MM.1S (cell line): ENCODE measurements around the gene POFUT2.

Experiments
- DNase-seq: peaks from one replicate; pipeline ENCODE4 v3.0.0-alpha.2; 2015
- H2AFZ ChIP-seq: fragments of 300-600 bp; sonication (generic); 2 replicates; pipeline ENCODE4 v1.6.0; 2016; ENCODE audit warnings: antibody characterized with exemption, low read length
- H3F3A ChIP-seq: fragments of 300-600 bp; sonication (generic); 2 replicates; pipeline ENCODE4 v1.6.1; 2016; ENCODE audit warnings: mild to moderate bottlenecking, antibody characterized with exemption, low read length, moderate library complexity, mixed read lengths; ENCODE audit not compliant: insufficient read depth
- H3K27ac ChIP-seq: fragments of 300-600 bp; sonication (generic); 2 replicates; pipeline ENCODE4 v1.5.1; 2016; ENCODE audit warnings: mild to moderate bottlenecking, low read length
- H3K27me3 ChIP-seq: fragments of 300-600 bp; sonication (generic); replicated peaks from 2 replicates; pipeline ENCODE4 v1.6.0; 2016; ENCODE audit warnings: low read length; ENCODE audit not compliant: insufficient read depth
- H3K36me3 ChIP-seq: fragments of 300-600 bp; sonication (generic); replicated peaks from 2 replicates; pipeline ENCODE4 v1.6.1; 2016; ENCODE audit warnings: mild to moderate bottlenecking, low read length, mixed read lengths; ENCODE audit not compliant: insufficient read depth
- H3K4me1 ChIP-seq: fragments of 300-600 bp; sonication (generic); 2 replicates; pipeline ENCODE4 v1.6.1; 2016; ENCODE audit warnings: low read length, mixed read lengths
- H3K4me2 ChIP-seq: fragments of 300-600 bp; sonication (generic); 2 replicates; pipeline ENCODE4 v1.6.0; 2016; ENCODE audit warnings: low read depth, low read length
- H3K4me3 ChIP-seq: fragments of 300-600 bp; sonication (generic); 2 replicates; pipeline ENCODE4 v1.5.1; 2016; ENCODE audit warnings: low read length, mixed read lengths
- H3K79me2 ChIP-seq: fragments of 300-600 bp; sonication (generic); 2 replicates; pipeline ENCODE4 v1.6.1; 2016; ENCODE audit warnings: mixed run types, low read length, mixed read lengths
- H3K9ac ChIP-seq: fragments of 300-600 bp; sonication (generic); 2 replicates; pipeline ENCODE4 v1.6.1; 2016; ENCODE audit warnings: low read length, mixed read lengths
- H3K9me2 ChIP-seq: fragments of 300-600 bp; sonication (generic); replicated peaks from 2 replicates; pipeline ENCODE4 v1.6.1; 2016; ENCODE audit warnings: mild to moderate bottlenecking, low read length, mixed read lengths; ENCODE audit not compliant: insufficient read depth
- H3K9me3 ChIP-seq: fragments of 300-600 bp; sonication (generic); replicated peaks from 2 replicates; pipeline ENCODE4 v1.6.1; 2016; ENCODE audit warnings: mild to moderate bottlenecking, low read length, mixed read lengths; ENCODE audit not compliant: insufficient read depth
- H4K20me1 ChIP-seq: fragments of 300-600 bp; sonication (generic); 2 replicates; pipeline ENCODE4 v1.6.1; 2016; ENCODE audit warnings: mild to moderate bottlenecking, low read length, moderate library complexity, mixed read lengths; ENCODE audit not compliant: insufficient read depth
- EZH2 ChIP-seq: fragments of 300-600 bp; sonication (generic); optimal IDR thresholded peaks from 2 replicates; pipeline ENCODE3; 2017; ENCODE audit warnings: low read depth, mild to moderate bottlenecking, antibody characterized with exemption, low read length, mixed read lengths
- EZH2phosphoT487 ChIP-seq: fragments of 300-600 bp; sonication (generic); IDR thresholded peaks from 2 replicates; pipeline ENCODE4 v1.6.1; 2018; ENCODE audit warnings: antibody characterized with exemption, low read length
- TF ChIP-seq, protein P1 (sequence below): fragments of 300-600 bp; sonication (generic); IDR thresholded peaks from 2 replicates; pipeline ENCODE4 v1.5.1; 2016; ENCODE audit warnings: antibody characterized with exemption, low read length, mixed read lengths

Gene POFUT2

DNA sequence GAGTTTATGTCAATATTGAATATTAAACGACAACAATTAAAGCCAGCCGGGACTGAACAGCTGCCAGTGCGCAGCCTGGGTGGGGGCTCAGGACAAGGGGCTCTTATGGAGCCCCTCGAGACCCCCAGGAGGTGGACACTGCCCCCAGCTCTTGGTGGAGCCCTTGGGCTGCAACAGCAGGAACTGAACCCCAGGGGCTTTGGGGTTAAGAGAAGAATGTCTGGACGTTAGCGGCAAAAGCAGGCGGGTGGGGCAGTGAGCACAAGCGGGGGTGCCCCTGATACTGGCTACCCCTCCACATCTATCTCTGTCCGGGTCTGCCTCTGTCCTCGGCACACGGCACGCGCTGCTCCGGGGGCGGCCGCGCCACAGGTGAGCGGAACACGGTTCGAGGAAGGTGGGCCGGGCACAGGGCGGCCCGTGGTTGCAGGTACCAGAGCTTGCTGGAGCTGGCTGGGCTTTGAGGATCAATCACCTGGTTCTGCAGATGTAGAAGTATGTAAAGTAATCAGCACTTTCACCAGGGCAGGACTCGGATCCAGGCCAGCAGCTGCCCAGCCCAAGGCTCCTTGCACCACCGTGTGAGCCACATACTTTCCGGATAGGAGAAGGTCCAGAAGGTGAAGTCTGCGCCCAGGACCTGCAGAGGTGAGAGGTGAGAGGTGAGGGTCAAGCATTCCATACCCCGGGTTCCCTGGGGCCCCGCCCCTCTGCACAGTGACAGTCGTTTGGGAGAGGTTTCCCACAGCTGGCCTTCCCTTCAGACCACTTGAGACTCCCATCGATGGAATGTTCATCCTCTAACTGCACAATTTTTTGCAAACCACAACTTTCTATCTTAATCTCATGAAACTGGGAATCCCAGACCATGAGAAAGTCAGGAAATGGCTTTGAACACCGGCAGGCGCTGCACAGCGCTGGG, 12.4 kb upstream of the POFUT2 start:
- no peaks in the 10 kb centered on the region for H3K9me3 ChIP-seq
- no peak overlapping the region for H2AFZ ChIP-seq
- peaks cover 100% of the 10 kb centered on the region for H3K27me3 ChIP-seq
- no peak overlapping the region for H3K27ac ChIP-seq
- H3K4me2 ChIP-seq = no peak overlapping the region
- no peak for DNase-seq
- H3K9ac ChIP-seq = no peak overlapping the region
- H4K20me1 ChIP-seq = no peaks in the 10 kb centered on the region
- H3K79me2 ChIP-seq = no peaks in the 10 kb centered on the region
- H3F3A ChIP-seq = no peaks in the 10 kb centered on the region
- H3K4me3 ChIP-seq = no peak overlapping the region
- TF ChIP-seq EZH2 = no peak
- no peak; the same call in 1 of the 2 replicates for TF ChIP-seq EZH2phosphoT487
- TF ChIP-seq, protein P1, sequence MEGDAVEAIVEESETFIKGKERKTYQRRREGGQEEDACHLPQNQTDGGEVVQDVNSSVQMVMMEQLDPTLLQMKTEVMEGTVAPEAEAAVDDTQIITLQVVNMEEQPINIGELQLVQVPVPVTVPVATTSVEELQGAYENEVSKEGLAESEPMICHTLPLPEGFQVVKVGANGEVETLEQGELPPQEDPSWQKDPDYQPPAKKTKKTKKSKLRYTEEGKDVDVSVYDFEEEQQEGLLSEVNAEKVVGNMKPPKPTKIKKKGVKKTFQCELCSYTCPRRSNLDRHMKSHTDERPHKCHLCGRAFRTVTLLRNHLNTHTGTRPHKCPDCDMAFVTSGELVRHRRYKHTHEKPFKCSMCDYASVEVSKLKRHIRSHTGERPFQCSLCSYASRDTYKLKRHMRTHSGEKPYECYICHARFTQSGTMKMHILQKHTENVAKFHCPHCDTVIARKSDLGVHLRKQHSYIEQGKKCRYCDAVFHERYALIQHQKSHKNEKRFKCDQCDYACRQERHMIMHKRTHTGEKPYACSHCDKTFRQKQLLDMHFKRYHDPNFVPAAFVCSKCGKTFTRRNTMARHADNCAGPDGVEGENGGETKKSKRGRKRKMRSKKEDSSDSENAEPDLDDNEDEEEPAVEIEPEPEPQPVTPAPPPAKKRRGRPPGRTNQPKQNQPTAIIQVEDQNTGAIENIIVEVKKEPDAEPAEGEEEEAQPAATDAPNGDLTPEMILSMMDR = no peak
- H3K4me1 ChIP-seq = 0 out of 2 replicates have a peak, but pooled peaks cover 5% of the 10 kb centered on the region
- H3K36me3 ChIP-seq = no peaks in the 10 kb centered on the region
- H3K9me2 ChIP-seq = no peaks in the 10 kb centered on the region

DNA sequence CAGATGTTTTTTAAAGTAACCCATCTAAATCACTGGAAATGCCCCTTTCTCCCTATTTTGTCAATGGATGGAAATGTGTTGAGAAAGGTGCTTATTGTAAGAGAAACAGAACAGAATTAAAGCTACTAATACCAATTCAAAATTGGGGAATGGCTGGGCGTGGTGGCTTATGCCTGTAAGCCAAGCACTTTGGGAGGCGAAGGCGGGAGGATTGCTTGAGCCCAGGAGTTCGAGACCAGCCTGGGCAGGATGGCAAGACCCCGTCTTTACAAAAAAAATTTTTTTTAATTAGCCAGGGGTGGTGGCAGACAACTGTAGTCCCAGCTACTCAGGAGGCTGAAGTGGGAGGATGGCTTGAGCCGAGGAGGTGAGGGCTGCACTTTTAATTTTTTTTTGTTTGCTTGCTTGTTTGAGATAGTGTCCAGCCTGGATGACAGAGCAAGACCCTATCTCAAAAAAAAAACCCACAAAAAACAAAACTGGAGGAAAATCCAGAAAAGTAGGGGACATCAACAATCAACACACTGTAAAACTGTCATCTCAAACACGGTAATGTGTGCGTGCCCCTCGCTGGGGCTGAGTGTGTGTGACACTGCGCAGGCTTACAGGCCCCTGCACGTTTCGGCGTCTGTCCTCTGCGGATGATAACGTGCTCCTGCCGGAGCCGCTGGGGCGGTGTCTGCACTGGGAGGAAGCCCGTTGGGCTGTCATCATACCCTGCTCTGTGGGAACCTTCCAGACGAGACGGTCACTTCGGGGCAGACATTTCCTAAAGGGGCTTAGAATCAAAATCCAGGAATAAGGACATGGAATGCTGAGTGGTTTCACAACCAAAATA, 11.6 kb upstream of the POFUT2 start:
- DNase-seq = no peak
- no peaks in the 10 kb centered on the region for H3K79me2 ChIP-seq
- H4K20me1 ChIP-seq = no peaks in the 10 kb centered on the region
- no peak overlapping the region for H3K4me3 ChIP-seq
- H3F3A ChIP-seq = no peaks in the 10 kb centered on the region
- H3K9me3 ChIP-seq = no peaks in the 10 kb centered on the region
- 0 out of 2 replicates have a peak, but pooled peaks cover 5% of the 10 kb centered on the region for H3K4me1 ChIP-seq
- TF ChIP-seq, protein P1 = no peak
- no peak for TF ChIP-seq EZH2phosphoT487
- no peak for TF ChIP-seq EZH2
- no peak overlapping the region for H3K4me2 ChIP-seq
- H2AFZ ChIP-seq = no peak overlapping the region
- H3K27me3 ChIP-seq = peaks cover 100% of the 10 kb centered on the region
- no peak overlapping the region for H3K27ac ChIP-seq
- H3K9ac ChIP-seq = no peak overlapping the region
- H3K9me2 ChIP-seq = no peaks in the 10 kb centered on the region
- no peaks in the 10 kb centered on the region for H3K36me3 ChIP-seq

DNA sequence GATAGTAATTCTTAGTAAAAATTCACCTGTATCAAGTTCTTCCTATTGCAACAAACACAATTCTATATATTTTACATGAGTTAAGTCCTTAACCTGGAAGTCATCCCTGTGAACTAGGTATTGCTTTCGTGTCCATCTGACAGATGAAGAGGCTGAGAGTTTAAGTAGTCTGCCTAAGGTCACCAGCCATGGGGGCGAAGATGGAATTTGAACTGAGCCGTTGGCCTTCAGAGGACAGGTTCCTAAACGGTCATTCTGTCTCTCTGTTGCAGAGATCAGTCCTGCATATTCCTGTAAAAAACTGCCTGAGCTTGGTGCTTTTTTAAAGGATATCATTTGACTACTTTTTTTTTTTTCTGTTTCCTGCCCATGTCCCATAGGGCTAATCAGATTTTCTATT, 10.2 kb upstream of the POFUT2 start:
- H3F3A ChIP-seq = no peaks in the 10 kb centered on the region
- no peaks in the 10 kb centered on the region for H3K9me2 ChIP-seq
- H3K36me3 ChIP-seq = no peaks in the 10 kb centered on the region
- no peaks in the 10 kb centered on the region for H3K9me3 ChIP-seq
- H3K4me1 ChIP-seq = 0 out of 2 replicates have a peak, but pooled peaks cover 5% of the 10 kb centered on the region
- peaks cover 100% of the 10 kb centered on the region for H3K27me3 ChIP-seq
- no peak overlapping the region for H3K27ac ChIP-seq
- TF ChIP-seq, protein P1 = no peak
- no peak overlapping the region for H3K4me3 ChIP-seq
- H3K79me2 ChIP-seq = no peaks in the 10 kb centered on the region
- no peaks in the 10 kb centered on the region for H4K20me1 ChIP-seq
- no peak for DNase-seq
- H3K9ac ChIP-seq = no peak overlapping the region
- H2AFZ ChIP-seq = no peak overlapping the region
- H3K4me2 ChIP-seq = no peak overlapping the region
